CD4-positive, alpha-beta T cell treated with Interleukin-12 subunit alpha and Interleukin-12 subunit beta, for 1 hour (primary cell): ENCODE measurements around the gene SCRT2.
"Not testable (repeated sequence)": the region's sequence is repeated elsewhere in the genome, so short reads cannot be mapped to it uniquely, and the experiment has no call there.

Experiments used
- DNase-seq: peaks from one replicate; pipeline ENCODE4 v3.0.0-alpha.2; 2020

Gene SCRT2

DNA sequence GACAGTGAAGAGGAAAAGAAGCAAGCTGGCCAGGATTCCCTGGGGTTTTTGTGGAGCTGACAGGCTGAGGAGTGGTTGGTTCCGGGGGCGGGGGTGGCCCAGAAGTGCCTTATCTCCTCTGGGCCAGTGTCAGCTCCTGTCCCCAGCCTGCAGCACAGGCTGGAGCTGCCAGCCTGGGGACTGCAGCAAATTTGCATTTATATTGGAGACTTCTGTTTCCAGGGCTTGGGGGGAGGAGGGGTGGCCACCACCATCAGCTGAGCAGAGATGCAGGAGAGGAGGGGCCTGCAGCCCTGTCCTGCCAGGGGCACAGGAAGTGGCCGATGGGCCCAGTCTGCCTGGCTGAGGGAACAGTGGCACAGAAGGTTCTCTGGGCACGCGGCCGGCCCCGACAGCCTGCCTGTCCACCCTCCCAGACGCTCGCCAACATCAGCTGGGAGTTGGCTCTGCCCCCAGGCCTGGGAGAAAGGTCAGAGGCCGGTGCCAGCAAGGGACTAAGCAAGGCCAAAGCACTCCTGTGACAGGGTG is 24.3 kb upstream of the SCRT2 start:
- DNase-seq = no peak

DNA sequence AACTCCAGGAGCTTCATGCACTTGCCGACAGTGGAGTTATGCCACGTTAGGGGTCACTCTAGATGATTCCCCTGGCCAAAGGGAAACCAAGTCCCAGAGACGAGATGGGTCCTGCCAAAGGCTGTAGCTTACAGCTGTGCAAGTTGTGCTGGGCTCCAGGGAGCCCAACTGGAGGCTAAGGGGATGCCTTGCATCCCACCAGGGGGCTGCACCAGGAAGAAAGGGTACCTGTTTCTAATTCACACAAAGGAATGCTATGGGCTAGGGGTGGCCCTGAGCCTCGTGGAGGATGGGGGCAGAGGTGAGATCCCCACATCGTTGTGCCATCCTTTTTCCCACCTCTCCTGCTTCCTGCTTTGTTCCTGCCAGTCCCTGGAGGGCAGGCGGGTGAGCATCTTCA is 23.7 kb upstream of the SCRT2 start:
- DNase-seq = no peak

DNA sequence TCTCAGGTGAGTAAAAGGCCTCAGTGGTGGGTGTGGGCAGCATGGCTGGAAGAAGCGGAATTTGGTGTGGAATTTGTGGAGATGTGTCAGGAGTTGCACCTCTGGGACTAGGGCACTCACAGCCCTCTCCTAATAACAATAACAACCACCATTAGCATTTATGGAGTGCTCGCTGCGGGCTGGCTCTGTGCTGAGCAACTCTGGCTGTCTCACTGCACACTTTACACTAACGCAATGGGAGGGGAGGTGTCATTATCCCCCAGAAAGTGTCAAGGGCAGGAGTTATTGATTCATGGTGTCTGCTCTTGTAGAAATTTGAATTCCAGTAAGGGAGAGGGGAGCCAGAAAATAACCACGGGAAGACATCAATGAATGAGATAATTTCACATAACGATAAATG is 22.7 kb upstream of the SCRT2 start:
- no peak for DNase-seq

DNA sequence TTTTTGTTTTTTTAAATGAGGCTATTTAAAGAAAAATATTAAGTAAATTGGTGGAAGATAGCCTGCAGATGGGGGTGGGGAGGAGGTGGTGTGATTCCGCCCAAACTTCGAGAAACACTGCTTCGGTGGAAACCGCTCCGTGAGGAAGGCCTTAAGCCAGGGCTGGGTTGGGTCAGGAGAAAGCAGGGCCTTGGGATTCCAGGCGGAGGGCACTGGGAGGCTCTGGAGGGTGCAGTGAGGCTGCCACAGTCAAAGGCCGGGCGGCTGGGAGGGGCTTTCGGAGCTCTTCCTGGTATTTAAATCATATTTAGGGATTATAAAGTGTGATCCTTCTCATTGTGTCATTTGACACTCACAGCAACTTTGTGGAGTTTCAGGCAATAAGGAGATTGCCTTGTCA is 22.2 kb upstream of the SCRT2 start:
- DNase-seq = no peak

DNA sequence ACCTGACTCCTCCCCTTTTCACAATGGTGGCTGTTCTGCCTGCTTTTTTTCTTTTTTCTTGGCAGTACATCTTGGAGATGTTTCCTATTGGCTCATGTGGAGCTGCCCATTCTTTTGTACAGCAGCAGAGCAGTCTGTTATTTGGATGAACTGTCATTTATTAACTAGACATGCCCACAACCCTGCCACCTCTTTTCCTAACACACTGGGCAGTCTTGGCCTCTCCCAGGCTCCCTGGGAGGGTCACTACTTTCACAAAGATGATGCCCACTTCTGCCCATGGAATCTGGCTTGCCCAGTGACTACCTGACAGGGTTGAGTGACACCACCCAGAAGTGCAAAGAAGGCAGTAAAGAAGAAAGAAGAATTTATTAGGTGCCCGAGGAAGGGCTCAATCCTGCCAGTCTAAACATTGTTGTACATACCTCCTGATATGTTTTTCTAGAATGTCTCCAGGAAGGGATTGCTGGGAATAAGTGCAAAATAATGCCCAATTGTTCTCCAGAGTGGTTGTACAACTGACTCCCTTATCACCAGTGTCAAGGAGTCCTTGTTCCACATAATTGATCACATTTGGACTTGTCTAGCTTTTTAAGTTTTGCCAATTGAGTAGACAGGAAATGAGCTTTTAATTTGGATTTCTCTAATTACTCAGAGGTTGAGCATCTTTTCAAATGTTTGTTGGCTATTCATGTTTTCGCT is 19.7 kb upstream of the SCRT2 start:
- DNase-seq = no peak

DNA sequence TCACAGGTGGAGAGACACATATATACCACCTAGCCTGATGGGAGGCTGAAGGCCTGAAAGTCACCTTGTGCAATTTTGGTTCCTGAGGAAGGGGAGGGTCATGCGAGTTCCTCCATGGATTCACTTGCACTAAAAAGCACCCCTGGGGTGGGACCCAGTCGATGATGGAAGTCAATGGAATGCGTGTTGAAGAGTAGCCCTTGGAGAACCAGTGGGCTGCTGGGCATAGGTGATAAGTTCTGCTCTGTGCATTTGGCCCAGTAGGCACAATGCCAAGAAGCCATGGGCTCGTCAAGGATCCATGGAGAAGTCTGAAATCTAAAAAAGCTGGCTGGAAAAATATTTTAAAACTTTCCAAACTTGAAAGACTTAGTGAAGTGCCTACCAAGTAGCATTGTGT is 18.9 kb upstream of the SCRT2 start:
- DNase-seq = no peak

DNA sequence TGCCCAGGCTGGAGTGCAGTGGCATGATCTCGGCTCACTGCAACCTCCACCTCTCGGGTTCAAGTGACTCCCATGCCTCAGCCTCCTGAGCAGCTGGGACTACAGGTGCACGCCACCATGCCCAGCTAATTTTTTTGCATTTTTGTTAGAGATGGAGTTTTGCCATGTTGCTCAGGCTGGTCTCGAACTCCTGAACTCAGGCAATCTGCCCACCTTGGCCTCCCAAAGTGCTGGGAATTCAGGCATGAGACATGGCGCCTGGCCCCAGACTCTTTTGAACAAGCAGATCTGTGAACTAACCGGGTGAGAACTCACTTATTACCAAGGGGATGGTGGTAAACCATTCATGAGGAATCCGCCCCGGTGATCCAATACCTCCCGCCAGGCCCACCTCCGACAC is 18.2 kb upstream of the SCRT2 start:
- DNase-seq = not testable (repeated sequence)

DNA sequence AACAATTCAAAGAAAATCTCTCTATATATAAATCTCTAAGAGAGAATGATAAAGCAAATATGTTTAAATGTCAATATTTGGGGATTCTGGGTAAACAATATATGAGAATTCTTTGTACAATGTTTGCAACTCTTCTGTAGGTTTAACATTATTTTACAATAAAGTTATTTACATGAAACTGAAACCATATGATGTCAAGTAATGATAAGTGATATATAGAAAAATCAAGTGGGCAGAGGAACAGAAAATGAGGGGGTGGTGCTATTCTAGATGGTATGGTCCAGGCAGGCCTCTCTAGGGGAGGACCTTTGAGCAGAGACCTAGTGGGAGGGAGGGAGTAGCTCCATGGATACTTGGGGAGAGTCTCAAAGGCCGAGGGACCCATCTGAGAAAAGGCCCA is 16.4 kb upstream of the SCRT2 start:
- DNase-seq = no peak

DNA sequence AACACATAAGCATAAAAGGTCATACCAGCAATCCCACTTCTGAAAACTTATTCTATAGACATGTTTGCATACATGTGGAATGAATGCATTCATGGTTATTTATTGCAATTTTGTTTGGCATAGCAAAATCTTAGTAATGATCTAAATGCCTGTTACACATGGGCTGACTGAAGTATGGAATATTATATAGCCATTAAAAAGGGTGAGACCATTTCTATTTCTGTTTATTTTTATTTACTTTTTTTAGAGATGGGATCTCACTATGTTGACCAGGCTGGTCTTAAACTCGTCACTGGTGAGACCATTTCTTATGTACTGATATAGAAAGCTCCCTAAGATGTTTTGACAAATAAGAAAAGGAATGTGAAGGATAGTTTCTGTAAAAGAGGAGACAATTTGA is 14.3 kb upstream of the SCRT2 start:
- no peak for DNase-seq

DNA sequence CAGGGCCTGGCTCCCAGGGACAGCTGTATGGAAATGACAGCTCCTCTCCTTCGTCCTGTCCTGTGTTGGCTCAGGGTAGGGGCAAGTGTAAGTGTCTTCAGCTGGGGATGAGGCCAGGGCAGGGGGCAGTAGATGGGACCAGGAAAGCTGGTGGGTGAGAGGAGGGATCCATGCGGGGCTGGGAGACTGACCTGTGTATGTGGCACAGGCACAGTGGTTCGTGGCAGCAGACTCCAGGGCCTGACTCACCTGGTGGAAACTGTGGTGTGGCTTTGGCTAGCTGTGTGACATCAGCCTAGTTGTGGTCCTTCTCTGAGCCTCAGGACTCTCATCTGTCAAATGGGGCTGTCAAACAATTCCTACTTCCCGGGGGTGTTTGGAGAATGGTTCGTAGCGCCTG is 13.7 kb upstream of the SCRT2 start:
- no peak for DNase-seq

DNA sequence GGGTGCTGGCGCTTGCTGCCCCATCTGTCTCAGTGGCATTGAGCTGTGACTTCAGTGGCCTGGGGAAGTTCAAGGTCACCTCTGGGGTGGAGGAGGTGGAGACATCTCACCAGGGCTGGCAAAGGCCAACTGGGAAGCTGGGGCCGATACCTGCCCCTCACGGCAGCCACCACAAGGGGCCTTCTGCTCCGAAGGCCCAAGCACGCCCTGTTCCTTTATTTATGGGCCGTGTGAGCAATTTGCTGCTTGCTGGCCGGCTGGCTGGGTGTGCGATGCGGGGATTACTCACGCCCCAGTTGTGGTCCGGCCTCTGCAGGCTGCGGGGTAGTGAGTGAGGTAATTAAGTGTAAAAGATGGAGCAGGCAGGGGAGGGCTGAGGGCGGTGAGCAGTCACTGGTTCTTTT is 13.2 kb upstream of the SCRT2 start:
- no peak for DNase-seq

DNA sequence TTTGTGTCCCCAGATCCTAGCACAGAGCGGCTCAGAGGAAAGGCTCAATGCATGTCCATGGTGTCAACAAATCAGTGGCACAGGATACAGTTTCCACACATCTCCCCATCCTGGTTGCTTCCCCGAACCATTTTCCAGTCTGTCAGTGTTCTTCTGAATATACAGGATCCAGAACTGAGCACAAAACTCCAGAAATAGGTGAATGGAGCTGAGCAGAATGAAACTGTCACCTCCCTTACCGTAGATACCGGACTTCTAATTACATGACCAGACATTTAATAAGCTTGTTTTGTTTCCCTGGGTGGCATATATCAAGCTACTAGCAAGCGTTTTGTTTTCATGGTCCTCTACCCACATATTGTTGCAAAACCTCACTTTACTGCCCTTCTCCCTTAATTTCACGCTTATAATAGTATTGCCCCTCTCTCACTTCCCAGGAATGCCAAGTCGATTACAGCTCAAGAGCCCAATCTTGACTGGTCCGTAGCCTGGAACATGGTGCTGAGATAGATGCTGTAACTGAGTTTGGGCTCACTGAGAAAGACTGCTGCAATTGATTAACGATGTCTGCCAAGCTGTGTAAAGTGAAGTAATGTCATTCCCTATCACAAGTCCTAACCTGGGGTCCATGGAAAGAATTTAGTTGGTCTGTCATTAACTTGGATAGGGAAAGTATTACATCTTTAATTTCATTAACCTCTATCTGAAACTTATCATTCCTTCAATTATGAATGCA is 12.0 kb upstream of the SCRT2 start:
- no peak for DNase-seq

DNA sequence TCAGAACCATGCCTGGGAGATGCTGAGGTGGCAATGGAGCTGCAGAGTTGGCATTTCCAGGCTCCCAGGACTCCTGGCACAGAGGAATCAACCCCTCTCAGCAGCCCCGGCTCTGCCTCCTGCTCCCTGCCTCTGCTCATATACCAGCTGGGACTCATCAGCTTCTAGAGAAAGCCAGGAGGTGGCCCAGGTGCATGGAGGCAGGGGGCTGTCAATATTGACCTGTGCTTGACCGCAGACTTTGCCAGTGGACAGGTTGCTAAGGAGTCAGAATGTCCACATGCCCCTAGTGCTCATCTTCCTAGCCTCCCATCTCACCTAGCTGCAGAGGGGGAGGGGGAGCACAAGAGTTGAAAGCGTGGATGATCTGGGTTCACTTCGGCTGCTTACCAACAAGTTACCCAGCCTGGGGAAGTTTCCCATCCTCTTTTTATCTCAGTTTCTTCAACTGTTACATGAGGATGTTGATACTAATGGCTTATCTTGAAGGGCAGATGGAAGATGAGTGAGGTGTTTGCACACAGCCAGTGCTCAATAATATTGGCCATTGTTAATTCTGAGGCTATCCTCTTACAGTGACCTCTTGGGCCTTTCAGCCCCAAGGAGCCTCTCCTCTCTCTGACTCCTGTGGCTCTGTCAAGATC is 9.2 kb upstream of the SCRT2 start:
- no peak for DNase-seq

DNA sequence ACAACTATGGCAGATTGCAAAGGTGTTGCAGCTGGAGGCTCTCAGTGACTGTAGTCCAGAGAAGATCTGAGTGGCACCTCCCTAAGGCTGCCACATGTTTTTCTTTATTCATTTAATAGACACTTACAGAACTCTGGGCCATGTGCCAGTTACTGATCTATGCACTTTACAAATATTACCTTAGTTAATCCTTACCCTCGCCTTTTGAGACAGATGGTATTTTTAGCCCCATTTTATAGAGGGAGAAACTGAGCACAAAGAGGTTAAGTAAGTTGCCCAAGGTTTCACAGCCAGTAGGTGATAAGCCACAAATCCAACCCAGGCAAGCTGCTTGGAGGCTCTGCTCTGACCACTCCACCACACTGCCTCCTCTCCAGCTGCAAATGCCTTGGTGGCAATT is 6.5 kb upstream of the SCRT2 start:
- DNase-seq = no peak

DNA sequence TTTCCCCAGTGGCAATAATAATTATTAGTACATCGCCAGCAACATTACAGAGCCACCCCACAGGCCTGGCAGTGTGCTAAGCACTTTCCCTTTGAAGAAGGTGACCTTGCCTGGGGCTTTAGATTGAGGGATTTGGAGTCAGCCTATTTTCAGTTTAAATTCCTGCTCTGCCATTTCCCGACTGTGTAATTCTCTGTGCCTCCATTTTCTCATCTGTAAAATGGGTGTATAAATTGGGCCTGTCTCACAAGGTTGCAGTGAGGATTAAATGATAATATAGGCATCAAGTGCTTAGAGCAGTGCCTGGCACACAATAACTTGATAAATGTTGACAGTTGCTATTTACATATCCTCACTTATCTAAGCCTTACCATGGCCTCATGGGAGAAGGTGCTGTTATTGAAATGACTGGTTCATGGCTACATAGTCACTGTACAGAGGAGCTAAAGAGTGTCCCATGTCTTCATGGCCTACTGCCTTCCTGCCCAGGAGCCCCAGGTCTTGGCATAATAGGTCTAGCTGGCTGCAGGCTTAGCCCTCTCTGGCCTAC is 5.1 kb upstream of the SCRT2 start:
- DNase-seq = no peak

DNA sequence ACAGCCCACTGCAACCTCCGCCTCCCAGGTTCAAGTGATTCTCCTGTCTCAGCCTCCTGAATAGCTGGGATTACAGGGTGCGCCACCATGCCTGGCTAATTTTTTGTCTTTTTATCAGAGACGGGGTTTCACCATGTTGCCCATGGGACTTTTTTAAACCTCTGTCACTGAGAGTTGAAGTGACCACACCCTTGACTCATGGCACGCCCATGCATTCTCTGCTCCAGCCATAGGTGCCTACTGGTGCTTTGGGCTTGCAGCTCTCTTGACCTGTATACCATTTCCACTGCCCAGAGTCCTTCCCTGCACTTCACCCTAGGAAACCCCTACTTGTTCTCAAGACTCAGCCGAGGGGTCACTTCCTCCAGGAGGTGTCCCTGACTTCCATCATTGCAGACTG is 2.4 kb upstream of the SCRT2 start:
- DNase-seq = no peak

DNA sequence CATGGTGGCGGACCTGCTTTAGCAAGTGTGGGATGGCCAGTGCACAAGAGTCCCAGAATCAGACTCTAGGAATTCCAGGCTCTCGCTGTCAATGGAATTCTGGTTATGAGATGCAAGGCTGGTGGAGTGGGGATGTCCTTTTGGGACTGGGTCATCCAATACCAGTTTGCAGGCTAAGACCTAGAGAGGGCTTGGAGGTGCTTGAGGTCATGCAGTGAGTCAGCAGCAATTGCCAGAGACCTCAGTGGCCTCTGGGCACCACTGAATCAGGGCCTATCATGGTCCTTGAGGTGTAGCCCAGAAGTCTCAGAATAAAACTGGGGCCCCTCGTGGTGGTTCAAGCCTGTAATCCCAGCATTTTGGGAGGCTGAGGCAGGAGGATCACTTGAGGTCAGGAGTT is 1.4 kb upstream of the SCRT2 start:
- DNase-seq = no peak

DNA sequence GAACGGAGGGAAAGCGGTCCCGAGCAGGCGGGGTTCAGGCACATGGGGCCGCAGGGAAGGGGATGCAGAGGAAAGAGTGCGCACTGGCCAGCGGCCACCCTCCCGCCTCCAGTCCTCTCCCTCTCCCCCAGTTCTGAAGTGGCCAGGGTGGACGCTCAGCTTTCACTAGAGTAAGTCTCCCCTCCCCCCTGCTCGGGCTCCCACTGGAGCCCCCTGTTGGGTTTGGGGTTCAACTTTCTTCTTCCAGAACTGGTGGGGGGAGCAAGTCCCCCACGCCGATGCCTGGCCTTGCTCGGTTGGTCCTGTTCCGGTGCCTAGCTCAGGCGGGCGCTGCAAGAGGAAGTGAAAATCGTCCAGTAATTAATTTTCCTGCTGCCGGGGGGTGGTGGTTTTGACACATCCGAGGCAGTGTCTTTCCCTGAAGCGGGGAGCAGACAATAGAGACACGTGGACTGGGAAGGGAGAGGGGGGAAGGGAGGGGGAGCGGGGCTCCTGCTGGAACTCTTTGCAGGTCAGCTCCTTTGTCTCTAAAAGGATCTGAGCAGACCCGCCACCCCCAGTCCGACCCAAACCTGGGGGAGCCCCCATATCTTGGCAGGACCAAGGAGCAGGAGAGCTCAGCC is 824 bp upstream of the SCRT2 start:
- DNase-seq = no peak

DNA sequence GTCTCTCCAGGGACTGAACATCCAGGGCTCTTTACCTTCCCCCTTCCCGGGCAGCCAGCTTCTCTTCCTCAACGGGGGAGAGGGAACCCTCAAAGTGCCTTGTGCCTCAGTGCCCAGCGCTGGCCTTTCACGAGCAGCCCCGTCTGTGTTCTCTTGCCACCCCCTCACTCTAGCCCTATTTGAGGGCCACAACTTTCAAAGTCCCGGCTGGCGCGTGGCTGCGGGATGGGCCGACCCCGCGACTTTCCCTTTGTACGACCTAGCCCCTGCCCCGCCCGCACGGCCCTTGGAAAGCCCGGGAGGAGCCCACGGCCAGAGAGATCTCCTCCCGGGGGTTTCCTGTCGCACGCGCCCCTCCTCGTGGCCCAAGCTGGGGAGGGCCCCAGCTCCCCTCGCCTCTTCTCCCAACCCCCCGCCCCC is 559 bp downstream of the SCRT2 start:
- DNase-seq = no peak

DNA sequence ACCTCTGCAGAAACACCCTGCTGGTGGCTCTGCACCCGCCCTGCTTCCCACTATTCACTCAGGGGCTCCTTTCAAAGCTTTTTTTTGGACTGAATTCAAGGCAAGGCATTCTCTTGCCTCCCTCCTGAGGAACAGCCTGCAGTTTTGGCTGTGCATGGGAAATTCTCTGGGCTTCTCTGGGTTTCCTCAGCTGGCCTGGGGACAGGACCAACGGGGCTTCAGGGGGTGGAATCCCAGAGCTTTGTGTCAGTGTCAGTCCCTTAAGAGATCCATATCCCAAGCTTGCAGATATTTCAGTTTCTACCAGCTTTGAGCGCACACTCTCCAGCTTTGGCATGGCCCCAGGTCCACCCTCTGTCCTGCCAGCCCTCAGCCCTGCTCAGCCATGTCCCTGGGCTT is 2.0 kb downstream of the SCRT2 start:
- no peak for DNase-seq

DNA sequence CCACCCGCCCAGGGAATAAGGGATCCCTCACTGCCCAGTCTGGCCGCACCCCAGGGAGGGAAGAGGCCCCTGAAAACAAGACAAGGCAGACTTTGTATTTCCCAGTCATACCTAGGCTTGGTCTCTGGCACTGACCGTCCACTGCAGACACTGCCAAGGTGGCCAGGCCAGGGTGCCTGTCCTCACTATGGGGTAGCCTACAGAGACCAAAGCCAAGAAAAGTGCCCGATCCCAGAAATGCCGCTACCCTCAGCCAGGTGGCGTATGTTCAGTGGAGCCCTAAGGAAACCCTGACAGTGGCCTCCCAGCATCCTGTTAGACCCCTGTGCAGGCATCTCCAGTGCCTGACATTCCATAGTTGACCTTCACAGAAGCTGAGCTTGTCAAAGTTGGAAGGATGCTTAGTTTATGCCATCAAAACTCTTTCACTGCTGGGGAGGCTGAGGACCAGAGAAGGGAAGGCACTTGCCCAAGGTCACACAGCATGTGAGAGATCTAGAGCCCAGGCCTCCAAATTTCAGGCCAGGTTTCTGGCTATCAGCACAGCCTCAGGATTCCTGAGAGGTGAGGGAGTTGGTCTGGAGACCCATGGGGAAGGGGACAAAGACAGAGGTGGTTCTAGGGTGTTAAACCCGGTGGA is 2.5 kb downstream of the SCRT2 start:
- DNase-seq = no peak

DNA sequence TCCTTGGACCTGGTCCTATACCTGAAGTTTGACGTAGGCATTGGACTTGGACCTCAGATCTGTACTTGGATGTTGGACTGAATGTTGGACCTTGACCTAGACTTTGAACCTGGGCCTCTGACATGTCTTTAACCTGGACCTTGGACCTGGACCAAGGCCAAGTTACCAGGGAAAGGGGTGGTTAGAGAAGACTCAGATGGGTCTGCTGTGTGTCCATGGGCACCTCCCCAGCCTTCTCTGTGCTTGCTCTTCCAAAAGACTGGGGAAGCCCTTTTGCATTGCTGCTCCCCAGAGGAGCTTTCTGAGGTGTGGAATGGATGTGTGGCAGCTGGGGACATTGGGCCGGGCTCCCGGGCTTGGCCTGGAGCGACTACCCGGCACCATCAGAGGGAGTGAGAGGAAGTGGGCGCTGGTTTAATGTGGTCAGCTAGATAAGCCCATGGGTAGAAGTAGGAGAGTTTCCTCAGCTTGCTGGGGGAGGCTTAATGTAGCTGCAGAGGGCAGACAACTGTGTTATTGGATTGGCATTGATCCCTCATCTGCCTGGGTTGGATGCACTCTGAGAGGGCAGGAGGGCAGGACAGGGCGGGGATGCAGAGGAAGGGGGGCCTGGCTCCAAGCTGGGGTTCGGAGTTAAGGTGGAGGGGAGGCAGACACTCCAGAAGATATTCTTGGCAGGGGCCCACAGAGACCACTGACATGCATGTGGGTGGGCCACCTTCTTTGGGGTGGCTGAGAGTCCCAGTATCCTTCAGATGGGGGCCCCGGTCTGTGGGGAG is 4.2 kb downstream of the SCRT2 start:
- DNase-seq = no peak
